Measurements from ENCODE around the gene SLC22A7. TPM values are rescaled to one million over a fixed set of nuclear protein-coding genes. Genes with fewer than 3 reads are reported as not detected.

Gene SLC22A7
- total and polyA plus RNA-seq, 2 of the 8 experiments (the other 6 are each of a cell fraction or from before 2014, with no cell fraction given): not detected

- Histone ChIP-seq H3K23ac (ENCODE audit: insufficient read length) (no peak overlapping the region), H3K27me3 (replicated peaks in 1 of 4; ENCODE audit: control insufficient read depth in 3 of 4, extremely low read depth in 1 of 4, insufficient read depth in 3 of 4, low read length in 3 of 4) (0 out of 7 replicates have a peak, but pooled peaks cover 0 to 2% (median 0%) of the 10 kb centered on the region in 4 experiments), H3K27ac (ENCODE audit: low read depth, low read length) (no peak overlapping the region), H4K20me1 (replicated peaks in 1 of 2; ENCODE audit: control insufficient read depth in 1 of 2, insufficient read depth in 2 of 2, low read length in 2 of 2) (no peaks in the 10 kb centered on the region), H3K14ac (ENCODE audit: insufficient read length) (no peak overlapping the region), H3K18ac (ENCODE audit: extremely low read depth, low read length) (no peak overlapping the region), H2BK120ac (replicated peaks; ENCODE audit: low read depth, low read length) (no peak overlapping the region), H3K9me3 (ENCODE audit: insufficient read depth in 2 of 2, low read depth in 1 of 2, low read length in 1 of 2) (no peaks in the 10 kb centered on the region), H2BK12ac (ENCODE audit: low read depth, low read length) (no peak overlapping the region), H2AFZ (ENCODE audit: low read length) (no peak overlapping the region), H3K4me1 (replicated peaks in 1 of 4; ENCODE audit: control insufficient read depth in 3 of 4, insufficient read depth in 4 of 4, low read length in 3 of 4) (peaks cover 8 to 15% (median 9%) of the 10 kb centered on the region in 4 experiments), H4K5ac (ENCODE audit: insufficient read length, low read depth, low read length) (no peak overlapping the region), H4K91ac (replicated peaks; ENCODE audit: insufficient read length, low read length) (no peak overlapping the region), H2BK15ac (ENCODE audit: low read length) (no peak overlapping the region), H3K4ac (replicated peaks; ENCODE audit: insufficient read length, low read depth, low read length) (no peak overlapping the region), H3K4me3 (ENCODE audit: extremely low read depth in 1 of 4, insufficient read depth in 2 of 4, low read depth in 3 of 4, low read length in 4 of 4) (no peak overlapping the region), H4K8ac (ENCODE audit: extremely low read depth, insufficient read depth, low read length) (no peak overlapping the region), H3K79me1 (ENCODE audit: low read depth, low read length) (no peaks in the 10 kb centered on the region), H3K23me2 (ENCODE audit: low read depth, low read length) (peaks cover 8% of the 10 kb centered on the region), H2BK5ac (ENCODE audit: low read depth, low read length) (no peak overlapping the region), H3K36me3 (ENCODE audit: control insufficient read depth in 2 of 4, insufficient read depth in 4 of 4, low read length in 3 of 4) (peaks cover 0 to 5% (median 3%) of the 10 kb centered on the region in 4 experiments; a peak in 2 of 8 replicates), H2AK5ac (ENCODE audit: low read depth, low read length) (no peak overlapping the region), H3K56ac (replicated peaks; ENCODE audit: insufficient read length, low read depth, low read length) (no peak overlapping the region), H3K79me2 (ENCODE audit: control insufficient read depth in 1 of 2, insufficient read depth in 2 of 2, low read length in 2 of 2) (no peaks in the 10 kb centered on the region), H2BK20ac (ENCODE audit: low read length) (no peak overlapping the region), H3K9ac (replicated peaks in 1 of 4; ENCODE audit: extremely low read depth in 1 of 4, low read depth in 3 of 4, low read length in 3 of 4) (no peak overlapping the region), H3K4me2 (ENCODE audit: insufficient read depth in 1 of 2, low read depth in 2 of 2, low read length in 2 of 2) (no peak overlapping the region)
- 92% methylated on average over 7 of the region's 7 CpGs; no CpG with 5 or more reads in 1 of the 2 experiments for WGBS, 2 experiments (ENCODE audit: extremely low coverage in 1 of 2, insufficient coverage in 1 of 2, insufficient read length in 1 of 2, insufficient replicate concordance in 2 of 2, low coverage in 1 of 2, low lambda C conversion rate in 2 of 2, missing lambda C conversion rate in 1 of 2)
- ChIA-PET POLR2A (ENCODE audit: partially characterized antibody) (interaction anchor here (2.2 kb wide), 1 partner anchor 10 kb away, joined by 5 read pairs; no protein-coding TSS in a partner anchor), CTCF (ENCODE audit: partially characterized antibody) (interaction anchor here (2.1 to 5.4 kb wide), 4 partner anchors 7 to 190 kb away, joined by 5 to 23 read pairs (median 14); partner anchors contain the start of gene SLC22A7)
- no peak for DNase-seq (ENCODE audit: low read depth in 1 of 2, low spot score in 2 of 2)
- FAIRE-seq: no peak
- TF ChIP-seq TAF7 (optimal IDR thresholded peaks at IDR 0.05; ENCODE audit: borderline replicate concordance, low read depth, low read length) (no peak), BRCA1 (IDR thresholded peaks at IDR 0.05; ENCODE audit: low read depth, low read length) (no peak), RFX5 (IDR thresholded peaks at IDR 0.05; ENCODE audit: borderline replicate concordance, low read depth, low read length) (no peak), RBBP5 (IDR thresholded peaks at IDR 0.05; ENCODE audit: borderline replicate concordance, low read depth, low read length) (no peak), ASH2L (IDR thresholded peaks at IDR 0.05; ENCODE audit: low read length) (no peak)
Observed at GRCh38 chr6:43306086-43306485, 8.0 kb downstream of the SLC22A7 start.
